Duodenal mucosa (tissue), 2 donors: ENCODE results near the gene COL28A1.

ENCODE experiments used
- H3K27ac ChIP-seq: one replicate; pipeline ENCODE4 v1.7.0; 2013; ENCODE audit warnings: low read depth, low read length
- H3K27me3 ChIP-seq, 2 donors: one replicate each; pipeline ENCODE4 v1.7.0; 2013; ENCODE audit warnings: low read length in 2 of 2, control low read depth in 1 of 2; ENCODE audit not compliant: insufficient read depth in 2 of 2, control insufficient read depth in 1 of 2
- H3K36me3 ChIP-seq, 2 donors: one replicate each; pipeline ENCODE4 v1.7.0; 2013; ENCODE audit warnings: low read length in 2 of 2, control low read depth in 1 of 2; ENCODE audit not compliant: insufficient read depth in 2 of 2, control insufficient read depth in 1 of 2
- H3K4me1 ChIP-seq, 2 donors: one replicate each; pipeline ENCODE4 v1.7.0; 2013; ENCODE audit warnings: low read length in 2 of 2, control low read depth in 1 of 2; ENCODE audit not compliant: insufficient read depth in 2 of 2, control insufficient read depth in 1 of 2
- H3K4me3 ChIP-seq, 2 donors: one replicate each; pipeline ENCODE4 v1.7.0; 2013; ENCODE audit warnings: low read length in 2 of 2, low read depth in 1 of 2
- H3K9ac ChIP-seq, 2 donors: one replicate each; pipeline ENCODE4 v1.7.0; 2013; ENCODE audit warnings: low read length in 2 of 2, low read depth in 1 of 2
- H3K9me3 ChIP-seq, 2 donors: one replicate each; pipeline ENCODE4 v1.7.0; 2013; ENCODE audit warnings: low read length in 2 of 2, control low read depth in 1 of 2; ENCODE audit not compliant: control insufficient read depth in 1 of 2

COL28A1 gene

DNA sequence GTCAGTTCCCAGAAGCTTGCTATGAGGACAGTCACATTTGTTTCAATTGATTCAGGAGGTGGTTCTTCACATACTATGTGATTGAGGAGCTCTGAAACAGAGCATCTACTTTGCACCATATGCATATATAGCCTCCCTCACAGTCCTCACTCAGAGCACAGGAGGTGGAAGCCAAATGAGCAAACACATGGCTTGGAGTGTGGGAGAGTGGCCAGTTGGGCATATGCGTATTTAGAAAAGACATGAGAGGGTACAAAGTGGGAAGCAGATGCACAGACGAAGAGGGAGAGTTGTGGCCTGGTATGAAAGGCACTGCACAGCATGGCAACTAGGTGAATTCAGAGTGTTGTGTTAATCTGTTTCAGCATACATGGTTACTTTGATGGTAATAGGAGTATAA, 165.6 kb downstream of the COL28A1 start:
- Histone ChIP-seq H3K4me1 (no peaks in the 10 kb centered on the region), H3K36me3 (no peaks in the 10 kb centered on the region), H3K27ac (no peak overlapping the region), H3K9ac (no peak overlapping the region), H3K27me3 (no peaks in the 10 kb centered on the region), H3K4me3 (no peak overlapping the region), H3K9me3 (no peaks in the 10 kb centered on the region)

DNA sequence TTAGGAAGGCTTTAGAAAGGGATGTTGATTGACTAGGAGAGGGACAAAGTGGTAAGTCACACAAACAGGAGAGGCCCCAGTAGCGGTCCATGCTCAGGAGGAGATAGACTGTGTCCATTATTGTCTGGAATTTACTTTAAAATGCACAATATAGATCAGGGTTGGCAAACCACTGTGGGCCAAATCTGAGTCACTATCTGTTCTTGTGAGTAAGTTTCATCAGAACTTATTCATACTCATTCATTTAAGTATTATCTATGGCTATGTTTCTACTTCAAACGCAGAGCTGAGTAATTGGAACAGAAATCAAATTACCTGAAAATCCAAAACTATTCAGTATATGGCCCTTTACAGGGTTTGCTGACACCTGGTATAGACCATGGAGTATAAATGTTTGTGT, 166.5 kb downstream of the COL28A1 start:
- no peaks in the 10 kb centered on the region for H3K27me3 ChIP-seq
- H3K36me3 ChIP-seq, result no peaks in the 10 kb centered on the region
- H3K4me1 ChIP-seq, result no peaks in the 10 kb centered on the region
- no peak overlapping the region for H3K27ac ChIP-seq
- no peak overlapping the region for H3K4me3 ChIP-seq
- H3K9me3 ChIP-seq, result no peaks in the 10 kb centered on the region
- H3K9ac ChIP-seq, result no peak overlapping the region

DNA sequence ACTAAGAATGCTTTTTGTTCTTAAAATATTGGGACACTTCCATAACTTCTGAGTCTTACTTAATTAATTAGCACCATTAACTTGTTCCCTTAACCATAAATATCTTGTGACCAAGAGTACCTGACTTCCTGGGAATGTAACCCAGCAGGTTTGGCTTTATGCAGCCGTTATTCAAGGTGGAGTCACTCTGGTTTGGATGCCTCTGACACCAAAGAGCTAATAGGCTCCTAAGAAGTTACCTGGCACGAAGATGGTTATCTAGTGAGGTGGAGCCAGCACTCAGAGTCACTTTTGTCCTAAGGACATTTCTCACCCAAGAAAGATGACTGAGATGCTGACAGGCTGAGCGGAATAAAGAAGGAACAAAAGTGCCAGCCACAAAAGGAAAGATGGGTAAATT, 181.0 kb downstream of the COL28A1 start:
- no peak overlapping the region for H3K9ac ChIP-seq
- H3K4me3 ChIP-seq, result no peak overlapping the region
- H3K9me3 ChIP-seq, result no peaks in the 10 kb centered on the region
- H3K4me1 ChIP-seq, result no peaks in the 10 kb centered on the region
- H3K27ac ChIP-seq, result no peak overlapping the region
- H3K27me3 ChIP-seq, result no peaks in the 10 kb centered on the region
- no peaks in the 10 kb centered on the region for H3K36me3 ChIP-seq

DNA sequence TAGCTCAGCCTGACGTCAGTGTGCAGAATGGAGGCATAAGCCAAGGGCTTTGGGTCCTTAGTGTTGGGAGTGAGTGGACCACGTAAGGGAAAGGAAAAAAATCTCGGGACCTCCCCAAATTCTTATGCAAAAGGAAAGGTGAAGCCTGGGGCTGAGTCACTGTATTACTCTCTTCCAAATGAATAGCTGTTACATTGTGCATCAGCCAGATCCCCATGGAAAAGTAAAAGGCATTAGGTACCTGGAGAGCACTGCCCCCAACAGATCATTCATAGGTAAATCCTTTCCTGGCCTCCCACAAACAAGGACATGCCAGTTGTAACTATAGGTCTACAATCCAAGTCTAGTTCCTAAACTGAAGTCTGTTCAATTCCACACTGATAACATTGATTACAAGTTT, 182.8 kb downstream of the COL28A1 start:
- no peaks in the 10 kb centered on the region for H3K36me3 ChIP-seq
- H3K4me1 ChIP-seq, result no peaks in the 10 kb centered on the region
- no peak overlapping the region for H3K27ac ChIP-seq
- H3K4me3 ChIP-seq, result no peak overlapping the region
- no peak overlapping the region for H3K9ac ChIP-seq
- H3K9me3 ChIP-seq, result no peaks in the 10 kb centered on the region
- no peaks in the 10 kb centered on the region for H3K27me3 ChIP-seq

DNA sequence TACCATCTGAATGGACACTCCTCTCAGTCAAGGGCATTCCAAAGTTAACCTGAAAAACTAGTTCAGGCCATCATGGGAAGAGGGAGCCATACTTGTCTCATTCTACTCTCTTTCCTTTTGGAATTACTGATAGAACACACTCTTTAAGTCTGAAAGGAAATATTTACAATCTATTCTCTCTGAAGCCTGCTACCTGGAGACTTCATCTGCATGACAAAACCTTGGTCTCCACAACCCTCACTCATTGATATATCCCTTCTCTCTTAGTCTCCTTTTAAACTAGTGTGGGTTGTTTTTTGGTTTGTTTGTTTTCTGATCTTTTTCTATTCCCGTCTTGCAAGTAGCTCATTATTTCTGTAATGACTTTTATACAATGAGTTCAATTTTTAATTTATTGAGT, 183.8 kb downstream of the COL28A1 start:
- H3K4me3 ChIP-seq, result no peak overlapping the region
- H3K9ac ChIP-seq, result no peak overlapping the region
- H3K36me3 ChIP-seq, result no peaks in the 10 kb centered on the region
- no peaks in the 10 kb centered on the region for H3K9me3 ChIP-seq
- no peak overlapping the region for H3K27ac ChIP-seq
- H3K27me3 ChIP-seq, result no peaks in the 10 kb centered on the region
- H3K4me1 ChIP-seq, result no peaks in the 10 kb centered on the region

DNA sequence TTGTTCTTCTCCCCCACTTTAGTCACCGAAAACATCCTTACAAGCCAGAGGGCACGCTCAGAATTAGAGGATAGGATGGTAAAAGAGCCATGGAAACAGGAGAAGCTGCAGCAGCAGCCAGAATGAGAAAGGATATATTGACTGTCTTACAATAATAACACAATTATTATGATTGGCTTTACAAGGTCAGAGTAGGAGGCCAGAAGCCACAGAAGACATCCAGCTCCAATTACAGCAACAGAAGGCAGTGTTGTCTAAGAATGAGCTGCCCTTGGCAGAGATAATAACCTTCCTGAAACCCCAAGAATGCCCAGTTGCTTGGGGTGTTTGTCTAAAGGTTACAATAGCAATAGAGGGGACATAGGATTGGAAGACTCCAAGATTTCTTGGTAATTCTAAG, 184.5 kb downstream of the COL28A1 start:
- no peak overlapping the region for H3K9ac ChIP-seq
- no peaks in the 10 kb centered on the region for H3K36me3 ChIP-seq
- H3K4me3 ChIP-seq, result no peak overlapping the region
- H3K4me1 ChIP-seq, result no peaks in the 10 kb centered on the region
- H3K27ac ChIP-seq, result no peak overlapping the region
- H3K9me3 ChIP-seq, result no peaks in the 10 kb centered on the region
- no peaks in the 10 kb centered on the region for H3K27me3 ChIP-seq

DNA sequence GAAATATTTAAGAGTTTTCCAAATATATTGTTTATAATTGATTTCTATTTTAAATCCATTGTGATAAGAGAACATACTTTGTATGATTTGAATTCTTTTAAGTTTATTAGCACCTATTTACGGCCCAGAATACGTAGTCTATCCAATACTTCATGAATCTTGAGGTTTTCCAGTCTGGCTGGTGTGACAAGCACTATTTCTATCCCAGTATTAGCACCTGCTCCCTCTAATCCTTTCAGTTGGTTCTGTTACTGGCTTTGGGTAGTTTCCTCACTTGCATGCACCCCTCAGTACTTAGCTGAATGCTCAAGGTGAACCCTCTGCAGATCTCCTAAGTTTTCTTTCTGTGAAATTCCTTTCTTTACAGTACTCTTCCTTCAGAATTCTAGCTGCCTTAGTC, 186.5 kb downstream of the COL28A1 start:
- H3K4me1 ChIP-seq, result no peaks in the 10 kb centered on the region

DNA sequence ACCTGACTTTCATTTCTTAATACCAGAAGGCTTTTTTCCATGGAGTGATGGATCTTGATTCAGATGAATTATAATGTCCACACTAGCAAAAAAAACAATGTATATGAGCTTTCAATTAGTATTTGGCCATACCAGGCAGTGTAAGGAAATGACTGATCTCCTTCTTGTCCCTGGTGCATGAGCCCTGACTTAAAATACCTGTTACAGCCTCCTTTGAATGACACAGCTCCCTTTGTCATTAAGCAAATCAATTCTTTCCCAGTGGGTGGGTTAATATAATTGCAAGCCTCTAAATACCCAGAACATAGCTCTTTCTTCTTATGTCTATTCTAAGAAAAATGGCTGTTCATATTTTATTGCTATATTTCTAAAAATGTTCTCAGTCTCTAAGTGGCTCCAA, 188.6 kb downstream of the COL28A1 start:
- H3K27me3 ChIP-seq, result no peaks in the 10 kb centered on the region
- H3K27ac ChIP-seq, result no peak overlapping the region
- H3K9ac ChIP-seq, result no peak overlapping the region
- no peaks in the 10 kb centered on the region for H3K9me3 ChIP-seq
- no peaks in the 10 kb centered on the region for H3K36me3 ChIP-seq
- H3K4me3 ChIP-seq, result no peak overlapping the region
- no peaks in the 10 kb centered on the region for H3K4me1 ChIP-seq

More for the DNA sequence above, 186.5 kb downstream of the COL28A1 start:
- Histone ChIP-seq H3K4me3 (no peak overlapping the region), H3K9me3 (no peaks in the 10 kb centered on the region), H3K36me3 (no peaks in the 10 kb centered on the region), H3K27ac (no peak overlapping the region), H3K9ac (no peak overlapping the region), H3K27me3 (no peaks in the 10 kb centered on the region)

DNA sequence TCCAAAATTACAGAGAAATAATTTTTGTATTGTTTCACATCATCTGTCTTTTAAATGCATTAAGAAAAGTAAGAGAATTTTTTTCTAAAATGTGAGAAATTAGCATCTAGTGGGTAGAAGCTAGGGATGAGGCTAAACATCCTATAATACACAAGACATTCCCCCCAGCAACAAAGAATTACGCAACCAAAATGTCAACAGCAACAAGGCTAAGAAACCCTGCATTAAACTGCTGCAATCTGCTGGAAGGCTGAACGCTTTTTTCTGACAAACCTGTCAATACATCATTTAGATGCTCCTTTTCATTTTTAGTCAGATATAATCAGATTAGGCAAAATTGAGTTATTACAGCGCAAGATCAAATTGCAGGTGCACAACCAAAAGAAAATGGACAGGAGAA, 191.1 kb downstream of the COL28A1 start:
- Histone ChIP-seq H3K4me3 (no peak overlapping the region), H3K27ac (no peak overlapping the region), H3K4me1 (no peaks in the 10 kb centered on the region), H3K9ac (no peak overlapping the region), H3K36me3 (no peaks in the 10 kb centered on the region), H3K9me3 (no peaks in the 10 kb centered on the region), H3K27me3 (no peaks in the 10 kb centered on the region)

DNA sequence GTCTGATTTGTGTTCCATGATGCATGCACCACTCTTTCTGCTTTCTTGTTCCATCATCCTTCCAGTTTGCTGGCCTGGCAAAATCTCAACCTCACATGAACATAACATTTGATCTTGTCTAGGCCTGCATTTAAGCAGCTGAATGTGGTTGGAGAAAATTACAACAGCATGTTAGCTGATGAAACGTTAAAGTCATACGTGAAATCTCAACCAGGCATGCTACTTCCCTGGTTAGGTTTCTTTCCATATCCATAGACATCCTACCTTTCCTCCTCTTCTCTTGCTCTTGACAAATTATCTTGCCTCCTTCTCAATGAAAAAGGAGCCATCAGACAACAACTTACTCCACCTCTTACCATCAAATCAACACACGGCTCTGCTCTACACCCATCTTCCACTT, 199.8 kb downstream of the COL28A1 start:
- Histone ChIP-seq H3K4me1 (no peaks in the 10 kb centered on the region), H3K36me3 (no peaks in the 10 kb centered on the region), H3K27me3 (no peaks in the 10 kb centered on the region), H3K9me3 (no peaks in the 10 kb centered on the region), H3K4me3 (no peak overlapping the region), H3K27ac (no peak overlapping the region), H3K9ac (no peak overlapping the region)

DNA sequence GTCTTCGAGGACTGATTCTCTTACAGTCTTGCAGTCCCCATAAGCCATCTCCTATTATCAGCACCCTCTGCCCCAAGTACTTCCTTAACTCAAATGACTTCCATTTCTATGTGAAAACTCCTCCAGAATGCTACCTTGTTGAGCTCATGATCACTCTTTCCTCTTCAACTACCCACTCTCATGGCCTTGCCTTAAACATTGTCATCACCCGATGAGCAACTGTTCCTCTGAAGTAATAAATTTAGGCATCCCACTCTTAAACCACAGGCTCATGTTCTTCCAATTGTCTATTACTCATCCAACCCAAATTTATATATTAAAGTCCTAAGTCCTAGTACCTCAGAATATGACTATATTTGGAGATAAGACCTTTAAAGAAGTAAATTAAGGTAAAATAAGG, 200.5 kb downstream of the COL28A1 start:
- Histone ChIP-seq H3K36me3 (no peaks in the 10 kb centered on the region), H3K27ac (no peak overlapping the region), H3K4me1 (no peaks in the 10 kb centered on the region), H3K27me3 (peaks cover 0 to 3% of the 10 kb centered on the region in 2 donors), H3K9ac (no peak overlapping the region), H3K9me3 (no peaks in the 10 kb centered on the region), H3K4me3 (no peak overlapping the region)
